Hippocampal formation (tissue), 2 donors: Measurements from ENCODE around the gene RAB17.
"Not testable (repeated sequence)": the region's sequence is repeated elsewhere in the genome, so short reads cannot be mapped to it uniquely, and the experiment has no call there.

Experiments used
- DNase-seq, 2 donors: peaks; one replicate each; lab custom pipeline; 2025; lab: John Stamatoyannopoulos, UW

The RAB17 gene

DNA sequence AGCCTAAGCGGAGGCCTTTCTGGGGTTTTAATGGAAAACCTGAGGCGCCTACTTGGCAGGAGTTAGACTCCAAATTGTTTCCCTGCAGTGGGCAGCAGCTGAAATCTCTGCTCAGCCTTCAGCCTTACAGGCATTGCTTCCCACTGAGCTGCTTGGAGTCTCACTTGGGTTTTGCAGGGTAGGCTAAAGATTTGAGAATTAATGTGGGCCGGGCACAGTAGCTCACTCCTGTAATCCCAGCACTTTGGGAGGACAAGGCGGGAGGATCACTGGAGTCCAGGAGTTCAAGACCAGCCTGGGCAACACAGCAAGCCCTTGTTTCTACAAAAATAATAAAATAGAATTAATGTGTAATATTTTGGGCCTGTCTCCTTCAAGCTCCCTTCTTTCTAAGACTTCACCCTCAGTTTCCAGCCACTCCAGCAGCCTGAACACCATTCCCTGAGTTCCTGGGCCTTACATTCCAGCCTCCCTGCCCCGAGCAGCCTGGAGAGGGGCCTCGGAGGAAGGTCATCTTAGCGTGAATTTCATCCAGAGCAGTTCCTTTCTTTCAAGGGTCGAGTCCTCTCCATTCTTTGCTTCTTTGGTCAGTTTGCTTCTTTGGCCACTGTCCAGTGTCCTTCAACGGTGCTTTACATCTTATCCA is 9.1 kb upstream of the RAB17 start:
- no peak for DNase-seq

DNA sequence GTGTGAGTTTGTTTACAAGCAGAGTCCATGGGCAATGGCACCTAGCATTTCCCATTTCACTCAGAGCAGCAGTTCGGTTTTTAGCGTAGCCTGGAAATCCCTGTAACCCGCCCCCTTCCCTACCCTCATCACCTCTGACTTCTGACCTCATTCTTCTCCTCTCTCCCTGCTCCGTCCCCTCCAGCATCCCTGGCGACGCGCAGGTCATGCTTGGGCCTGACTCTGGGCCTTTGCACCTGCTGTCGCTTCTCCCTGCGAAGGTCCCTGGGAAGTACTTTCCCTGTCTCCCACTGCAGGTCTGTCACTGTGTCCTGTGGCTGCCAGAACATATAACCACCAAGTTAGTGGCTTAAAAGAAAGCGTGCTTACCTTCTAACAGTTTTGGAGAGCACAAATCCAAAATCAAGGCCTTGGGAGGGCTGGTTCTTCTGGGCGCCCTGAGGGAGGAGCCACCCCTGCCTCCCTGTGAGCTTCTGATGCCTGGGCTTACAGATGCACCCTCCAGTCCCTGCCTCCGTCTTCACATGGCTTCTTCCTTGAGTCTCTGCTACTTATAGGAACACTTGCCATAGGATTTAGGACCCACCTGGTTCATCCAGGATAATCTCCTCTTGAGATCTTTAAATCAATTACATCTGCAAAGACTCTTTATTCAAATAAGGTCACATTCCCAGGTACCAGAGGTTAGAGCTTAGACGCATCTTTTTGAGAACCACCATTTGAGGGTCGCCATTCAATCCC is 8.1 kb upstream of the RAB17 start:
- DNase-seq, result no peak

DNA sequence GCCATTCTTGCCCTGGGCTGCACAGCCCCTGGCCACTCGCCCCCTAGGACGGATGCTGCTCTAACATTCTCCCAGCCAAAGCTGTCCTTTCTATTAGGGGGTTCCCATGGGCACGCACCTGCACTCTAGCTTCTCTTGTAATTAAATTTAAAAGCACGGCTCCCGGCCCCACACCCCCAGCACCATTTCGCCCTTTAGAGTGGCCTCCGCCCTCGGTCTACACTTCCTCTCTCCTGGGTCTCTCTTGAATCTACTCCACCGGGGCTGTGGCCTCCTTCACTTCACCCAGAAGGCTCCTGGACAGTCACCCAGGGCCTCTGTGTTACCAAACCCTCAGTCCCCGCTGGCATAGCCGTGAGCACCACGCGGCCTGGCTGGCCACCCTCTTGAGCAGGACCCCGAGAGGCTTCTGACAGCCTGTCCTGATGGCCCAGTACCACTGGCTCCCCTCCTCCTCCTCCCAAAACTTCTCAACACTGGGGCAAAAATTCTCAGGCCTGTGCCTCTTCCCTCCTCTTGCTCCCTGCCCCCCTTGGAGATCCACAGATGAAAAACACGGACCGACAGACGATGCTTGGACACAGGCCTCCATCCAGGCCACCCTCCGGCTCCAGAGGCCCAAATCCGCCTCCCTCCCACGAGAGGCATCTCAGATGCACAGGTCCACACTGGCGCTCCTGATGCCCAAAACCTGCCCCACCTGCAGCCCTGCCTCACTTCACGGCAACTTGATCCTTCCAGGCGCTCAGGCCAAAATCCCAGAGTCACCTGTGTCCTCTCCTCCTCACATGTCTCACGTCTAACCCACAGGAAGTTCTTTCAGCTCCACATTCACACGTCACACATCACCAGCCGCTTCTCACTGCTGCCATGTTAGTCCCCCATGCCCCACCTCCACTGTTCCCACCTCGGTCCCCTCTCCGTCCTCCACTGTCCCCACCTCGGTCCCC is 6.9 kb upstream of the RAB17 start:
- no peak for DNase-seq

DNA sequence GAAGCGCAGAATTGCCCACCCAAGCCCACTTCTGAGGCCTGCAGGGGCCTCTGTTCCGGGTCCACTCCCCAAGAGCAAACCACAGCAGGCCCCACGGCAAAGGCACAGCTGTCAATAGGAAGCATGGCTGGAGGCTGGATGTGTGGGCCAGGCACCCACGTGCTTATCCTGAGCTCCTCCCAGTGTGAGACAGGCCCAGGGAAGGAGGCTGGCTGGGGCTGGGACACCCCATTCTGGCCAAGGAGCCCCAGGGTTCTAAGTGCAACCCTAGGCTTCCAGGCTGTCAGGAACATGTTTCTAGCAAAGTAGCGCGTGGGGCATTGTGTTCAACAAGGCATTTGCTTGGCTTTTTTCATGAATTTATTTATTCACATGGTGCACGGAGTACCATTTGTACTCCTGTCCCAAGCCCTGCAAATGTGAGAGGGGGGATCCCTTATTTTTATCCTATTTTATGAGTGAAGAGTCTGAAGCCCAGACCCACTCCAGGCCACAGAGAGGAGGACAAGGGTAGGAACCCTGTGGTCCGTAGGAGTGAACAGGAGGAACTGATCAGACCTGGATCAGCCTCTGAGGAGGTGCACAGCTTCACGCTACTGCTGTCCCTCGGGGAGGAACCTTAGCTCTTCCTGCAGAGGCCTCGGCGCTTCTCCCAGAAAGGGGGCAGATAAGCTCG is 6.1 kb upstream of the RAB17 start:
- no peak for DNase-seq

DNA sequence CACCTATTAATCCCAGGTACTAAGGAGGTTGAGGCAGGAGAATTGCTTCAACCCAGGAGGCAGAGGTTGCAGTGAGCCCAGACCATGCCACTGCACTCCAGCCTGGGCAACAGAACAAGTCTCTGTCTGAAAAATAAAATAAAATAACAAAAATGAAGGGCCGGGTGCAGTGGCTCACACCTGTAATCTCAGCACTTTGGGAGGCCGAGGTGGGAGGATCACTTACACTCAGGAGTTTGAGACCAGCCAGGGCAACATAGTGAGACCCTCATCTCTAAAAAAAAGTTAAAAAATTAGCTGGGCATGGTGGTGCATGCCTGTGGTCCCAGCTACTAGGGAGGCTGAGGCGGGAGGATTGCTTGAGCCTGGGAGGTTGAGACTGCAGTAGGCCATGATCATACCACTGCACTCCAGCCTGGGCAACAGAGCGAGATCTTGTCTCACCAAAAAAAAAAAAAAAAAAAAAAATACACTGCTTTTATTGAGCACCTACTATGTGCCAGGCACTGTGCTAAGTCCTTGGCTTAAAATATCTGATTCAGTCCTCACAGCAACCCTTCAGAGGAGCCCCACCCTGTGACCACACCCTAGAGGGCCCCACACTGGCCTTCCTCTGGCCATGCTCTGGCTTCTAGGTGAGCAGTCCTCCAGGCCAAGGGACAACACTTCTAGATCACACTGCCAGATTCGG is 5.4 kb upstream of the RAB17 start:
- not testable (repeated sequence) for DNase-seq

DNA sequence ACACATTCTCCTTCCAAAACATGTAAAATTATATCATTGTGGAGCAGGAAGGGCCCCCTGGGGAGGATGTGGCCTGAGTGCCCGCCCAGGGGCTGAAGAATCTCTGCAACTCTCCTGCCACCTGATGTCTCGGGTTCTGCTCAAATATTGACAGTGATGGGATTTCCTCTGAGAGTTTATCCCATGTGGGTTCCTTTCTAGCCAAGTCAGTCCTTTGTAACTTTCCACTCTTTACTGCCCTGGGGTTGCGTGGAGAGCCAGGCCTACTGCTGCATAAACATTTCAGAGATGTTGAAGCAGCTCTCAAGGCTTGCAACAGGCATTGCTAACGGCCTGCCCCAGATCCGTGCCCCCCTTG is 4.0 kb upstream of the RAB17 start:
- no peak for DNase-seq

DNA sequence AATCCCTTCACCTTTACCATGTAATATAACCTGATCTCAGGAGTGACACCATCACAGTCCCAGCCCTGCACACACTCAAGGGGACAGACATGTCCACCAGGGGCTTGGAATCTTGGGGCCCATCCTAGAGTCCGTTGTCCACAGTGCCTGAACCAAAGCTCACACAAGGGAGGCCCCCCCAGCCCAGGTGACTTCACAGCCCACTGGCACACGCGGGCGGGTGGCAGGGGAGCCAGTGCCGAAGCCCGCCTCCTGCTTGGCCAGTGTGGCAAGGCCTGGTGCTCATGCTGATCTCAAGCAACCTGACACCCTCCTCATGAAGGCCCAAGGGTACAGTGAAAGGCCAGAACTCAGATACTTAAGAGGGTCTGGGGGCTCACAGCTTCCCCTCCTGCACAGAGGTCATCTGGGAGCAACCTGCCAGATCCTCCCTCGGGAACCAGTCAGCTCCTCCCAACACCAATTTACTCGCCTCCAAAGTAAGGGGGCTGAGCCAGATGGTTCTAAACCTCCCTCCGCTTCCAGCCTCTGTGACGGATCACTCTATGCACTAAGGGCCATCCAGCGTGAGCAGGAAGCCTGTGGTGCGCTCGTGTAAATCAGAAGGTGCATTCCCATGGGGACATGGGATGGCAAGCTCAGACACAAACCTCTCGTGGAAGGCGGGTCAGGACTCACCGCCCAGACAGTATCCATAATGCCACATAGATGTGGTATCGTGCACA is 3.2 kb upstream of the RAB17 start:
- DNase-seq, result no peak

DNA sequence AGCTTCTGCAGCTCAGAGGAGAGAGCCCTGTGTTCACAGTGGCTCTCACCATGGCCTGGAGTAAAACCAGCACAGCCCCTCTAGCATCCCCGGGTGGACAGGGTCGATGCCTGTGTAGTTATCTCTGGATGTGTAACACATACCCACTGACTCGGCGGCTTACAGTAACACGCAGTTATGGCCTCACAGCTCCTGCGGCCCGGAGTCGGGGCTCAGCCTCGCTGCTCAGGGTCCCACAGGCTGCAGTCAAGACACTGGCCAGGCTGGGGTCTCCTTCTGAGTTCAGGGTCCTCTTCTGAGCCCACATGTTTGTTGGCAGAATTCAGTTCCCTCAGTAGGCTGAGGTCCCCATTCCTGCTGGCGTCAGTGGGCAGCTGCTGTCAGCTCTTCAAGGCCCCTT is 2.5 kb upstream of the RAB17 start:
- no peak for DNase-seq

DNA sequence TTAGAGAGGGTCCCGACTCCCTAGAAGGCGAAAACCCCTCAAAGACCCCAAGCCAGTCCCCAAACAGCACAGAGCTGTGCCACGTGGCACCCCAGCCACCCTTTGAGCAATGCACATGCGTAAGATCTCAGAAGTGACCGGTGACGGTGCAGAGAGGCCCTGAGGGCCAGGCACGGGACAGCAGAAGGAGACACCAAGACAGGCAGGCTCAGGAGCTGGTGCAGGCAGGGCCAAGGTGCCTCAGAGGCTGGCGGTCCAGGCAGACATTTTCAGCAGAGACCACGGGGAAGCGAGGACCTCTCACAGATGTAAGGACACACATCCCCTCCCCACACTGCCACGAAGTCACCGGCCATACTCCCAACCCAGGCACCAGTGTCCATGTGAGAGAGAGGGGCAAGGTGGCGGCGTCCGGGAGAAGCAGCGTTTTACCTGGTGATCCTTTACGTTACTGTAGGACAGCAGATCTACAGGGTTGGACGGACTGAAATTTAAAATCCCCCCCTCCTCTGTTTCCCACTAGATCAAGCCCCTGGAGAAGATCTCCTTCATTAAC is 2.0 kb upstream of the RAB17 start:
- no peak for DNase-seq

DNA sequence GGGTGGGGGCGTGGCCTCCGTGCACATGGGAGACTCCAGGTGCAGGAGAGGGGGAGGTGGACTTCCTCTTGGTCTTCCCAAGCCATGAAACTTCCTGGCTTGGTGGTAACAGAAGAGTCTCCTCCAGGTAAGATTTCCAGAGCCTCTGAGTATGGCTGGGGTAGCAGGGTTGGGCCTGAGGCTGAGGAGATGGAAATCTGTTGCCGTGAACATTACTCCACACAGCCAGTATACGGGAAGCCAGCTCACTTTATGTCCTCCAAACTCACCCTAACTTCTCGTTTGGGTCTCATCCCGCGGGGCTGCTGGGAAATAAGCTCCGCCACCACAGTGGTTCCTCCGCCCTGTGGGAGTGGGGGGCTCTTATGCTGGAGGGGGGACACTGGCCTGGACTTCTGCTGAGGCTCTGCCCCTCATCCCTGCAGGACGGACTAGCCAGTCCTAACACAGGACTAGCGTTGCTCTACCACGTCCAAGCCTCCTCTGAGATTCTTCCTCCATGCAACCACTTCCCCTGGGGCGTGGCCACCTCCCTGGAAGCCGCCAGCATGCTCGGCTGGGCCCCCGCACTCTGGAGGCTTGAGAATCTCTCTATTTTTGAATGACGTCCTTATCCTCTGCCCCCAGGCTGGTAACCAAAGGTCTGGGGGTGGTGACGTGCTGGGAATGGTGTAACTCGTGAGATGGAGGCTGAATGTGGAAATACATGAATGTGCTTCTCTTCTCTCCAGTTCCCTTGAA is 777 bp upstream of the RAB17 start:
- no peak for DNase-seq

DNA sequence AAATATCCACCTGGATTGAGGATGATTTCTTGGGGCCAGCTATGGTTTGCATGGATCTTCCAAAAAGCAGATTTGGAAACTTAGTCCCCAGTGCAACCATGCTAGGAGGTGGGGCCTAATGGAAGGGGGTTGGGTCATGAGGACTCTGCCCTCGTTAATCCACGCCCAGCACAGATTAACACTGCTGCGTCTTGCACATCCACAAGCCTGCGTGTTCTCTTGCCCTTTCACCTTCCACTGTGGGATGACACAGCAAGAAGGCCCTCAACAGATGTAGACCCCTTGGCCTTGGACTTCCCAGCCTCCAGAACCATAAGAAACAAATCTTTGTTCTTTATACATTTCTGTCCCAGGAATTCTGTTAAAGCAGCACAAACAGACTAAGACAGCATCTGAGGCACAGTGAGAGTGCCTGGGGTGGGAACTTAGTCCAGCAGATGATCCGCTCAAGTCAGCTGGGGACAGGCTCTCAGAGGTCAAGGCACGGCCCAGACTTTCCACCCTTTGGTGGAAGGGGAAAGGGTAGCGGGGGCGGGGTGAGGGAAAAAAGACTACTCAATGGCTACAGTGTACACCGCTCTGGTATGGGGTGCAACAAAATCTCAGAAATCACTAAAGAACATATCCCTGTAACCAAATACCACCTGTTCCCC is 2.4 kb downstream of the RAB17 start:
- no peak for DNase-seq

DNA sequence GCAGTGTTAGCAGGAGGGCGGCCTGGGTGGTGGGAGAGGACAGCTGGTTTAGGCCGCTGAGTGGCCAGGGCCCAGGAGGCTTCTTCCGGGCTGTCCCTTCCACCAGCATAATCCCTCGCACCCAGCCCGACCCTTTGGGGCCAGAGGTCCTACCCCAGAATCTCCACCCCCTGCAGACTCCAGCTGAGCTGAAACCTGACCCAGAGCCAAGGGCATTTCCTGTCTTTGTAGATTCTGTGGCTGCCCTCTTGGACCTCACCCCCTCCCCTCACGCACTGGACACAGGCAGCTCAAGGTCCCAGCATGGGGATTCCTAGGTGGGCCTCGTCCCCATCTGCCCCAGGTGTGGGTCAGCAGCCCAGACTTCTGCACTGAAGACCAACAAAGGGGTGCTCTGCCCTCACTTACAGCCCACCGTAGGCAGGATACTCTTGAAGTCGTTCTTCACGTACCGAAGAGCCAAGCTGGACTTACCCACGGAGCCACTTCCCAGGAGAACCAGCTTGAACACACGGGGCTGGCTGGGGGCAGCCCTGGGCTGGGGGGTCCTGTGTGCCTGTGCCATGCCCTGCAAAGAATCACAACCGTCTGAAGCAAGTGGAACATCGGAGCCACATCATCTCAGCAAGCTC is 4.8 kb downstream of the RAB17 start:
- no peak for DNase-seq

DNA sequence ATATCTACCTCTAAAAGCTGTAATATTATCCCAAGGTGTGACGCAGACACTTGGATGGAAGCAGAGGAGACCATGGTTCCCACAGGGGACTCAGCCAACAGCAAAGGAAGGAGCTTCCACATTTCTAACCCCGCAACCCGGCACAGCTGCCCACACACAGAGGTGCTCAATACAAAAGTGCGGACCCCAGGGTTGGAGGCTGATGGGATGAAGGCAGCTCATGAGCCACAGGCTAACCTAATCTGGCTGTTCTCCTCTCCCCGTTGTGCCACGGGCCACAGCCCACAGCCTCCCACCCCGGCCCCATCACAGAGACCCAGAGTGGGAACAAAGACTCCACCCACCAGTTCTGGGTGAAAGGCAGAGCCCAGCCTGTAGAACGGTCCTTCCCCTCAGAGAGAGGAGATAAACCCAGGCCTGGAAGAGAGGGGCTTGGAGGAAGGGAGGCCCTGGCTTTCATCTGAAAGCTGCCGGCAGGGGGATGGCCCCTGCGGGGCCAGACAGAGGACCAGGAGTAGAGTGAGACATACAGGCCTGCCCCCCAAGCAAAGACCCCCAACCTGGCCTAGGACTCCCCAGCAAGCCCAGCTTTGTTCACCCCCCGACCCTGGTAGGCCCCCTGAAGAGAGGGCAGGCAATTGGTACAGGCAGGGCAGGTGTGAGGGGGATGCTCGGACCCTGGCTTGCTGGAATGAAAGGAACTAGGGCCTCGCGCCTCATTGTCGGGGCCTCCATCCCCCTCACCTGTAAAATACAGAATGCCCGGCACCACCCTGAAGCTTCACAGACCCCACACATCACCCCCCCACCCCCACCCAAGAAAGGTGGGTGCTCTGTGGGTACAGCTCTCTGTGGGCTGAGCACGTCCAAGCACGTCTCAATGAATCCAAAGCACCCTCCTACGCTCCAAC is 6.9 kb downstream of the RAB17 start:
- no peak for DNase-seq

DNA sequence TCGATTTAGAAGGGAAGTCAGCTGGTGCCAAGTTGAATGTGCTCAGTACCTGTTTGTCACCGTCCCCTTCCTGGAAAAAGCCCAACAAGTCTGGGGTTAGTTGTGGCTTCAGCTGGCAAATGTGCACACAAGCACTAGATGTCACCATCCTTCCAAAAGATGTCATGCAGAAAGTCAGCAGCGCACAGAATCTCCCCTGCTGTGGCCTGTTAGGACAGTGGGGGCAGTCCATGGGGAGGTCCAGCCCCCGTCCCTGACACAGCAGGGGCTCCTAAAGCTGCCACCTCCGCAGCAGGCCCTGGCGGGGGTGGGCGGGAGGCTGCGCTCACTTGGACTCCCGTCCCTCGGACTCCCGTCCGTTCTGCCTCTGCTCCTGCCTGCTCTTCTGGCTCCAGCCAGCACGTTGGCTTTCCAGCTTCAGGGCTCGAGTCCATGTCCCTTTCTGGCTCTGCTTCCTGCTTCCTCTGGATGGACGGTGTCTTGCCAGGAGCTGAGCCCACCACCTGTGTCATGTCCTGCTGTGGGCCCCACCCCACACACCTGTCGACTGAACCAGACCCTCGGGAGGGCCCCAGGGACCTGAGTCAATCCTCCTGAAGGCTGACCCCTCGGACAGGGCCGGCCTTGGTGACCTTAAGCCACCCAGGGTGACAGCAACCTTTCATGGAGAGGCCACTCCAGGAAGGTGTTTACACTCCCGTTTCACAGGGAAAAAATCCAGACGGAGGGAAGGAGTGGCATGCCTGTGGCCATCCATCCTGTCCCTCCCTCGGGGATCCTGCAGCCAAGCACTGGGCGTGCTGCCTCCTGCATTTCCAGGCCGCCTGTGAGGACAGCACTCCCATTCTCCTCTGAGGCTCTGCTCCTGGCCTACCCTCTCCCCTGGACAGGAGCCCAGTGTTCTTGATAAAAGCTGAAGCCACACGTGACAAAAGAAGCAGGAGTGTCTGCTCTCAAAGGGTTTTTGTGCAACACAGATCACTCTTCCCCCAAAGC is 8.5 kb downstream of the RAB17 start:
- peak; percentile 24 to 42 for DNase-seq

DNA sequence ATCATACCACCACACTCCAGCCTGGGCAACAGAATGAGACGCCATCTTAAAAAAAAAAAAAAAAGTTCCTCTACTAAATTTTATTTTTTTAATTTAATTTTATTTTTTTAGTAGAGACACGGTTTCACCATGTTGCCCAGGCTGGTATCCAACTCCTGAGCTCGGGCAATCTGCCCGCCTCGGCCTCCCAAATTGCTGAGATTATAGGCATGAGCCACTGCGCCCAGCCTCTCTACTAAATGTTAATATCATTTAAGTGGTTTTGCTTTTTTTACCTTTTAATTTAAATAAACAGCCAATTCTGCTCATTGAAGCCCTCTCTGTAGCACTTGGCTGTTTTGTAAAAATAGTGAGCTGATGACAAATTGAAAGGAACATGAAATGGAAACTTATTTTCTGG is 9.2 kb downstream of the RAB17 start:
- no peak for DNase-seq
